Measurements from ENCODE around the gene MROH9. TPM values are rescaled to one million over a fixed set of nuclear protein-coding genes. Genes with fewer than 3 reads are reported as not detected.

MROH9 gene
- polyA plus RNA-seq, 1 donor from 2014 or later = not detected

DNA sequence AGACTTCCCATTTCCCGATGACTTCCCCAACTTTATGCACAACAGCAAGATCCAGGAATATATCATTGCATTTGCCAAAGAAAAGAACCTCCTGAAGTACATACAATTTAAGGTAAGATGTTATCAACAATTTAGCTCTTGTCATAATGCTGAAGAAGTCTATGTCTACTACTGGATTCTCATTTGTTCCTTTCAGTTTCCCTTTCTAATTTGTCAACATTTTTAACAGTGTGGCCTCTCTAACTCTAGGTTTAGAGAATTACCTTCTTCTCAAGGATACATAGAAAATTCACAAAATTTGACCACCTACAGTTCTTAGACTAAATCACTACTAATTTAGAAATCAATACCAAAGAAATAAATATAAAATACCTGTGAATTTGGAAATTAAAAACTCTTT lies 168.5 kb downstream of the MROH9 start:
- Histone ChIP-seq H3F3A (ENCODE audit: insufficient read depth, low read length, poor library complexity, severe bottlenecking) (no peaks in the 10 kb centered on the region), H3K9ac (ENCODE audit: low read length) (no peak overlapping the region), H3K27me3 (ENCODE audit: insufficient read depth, low read depth, low read length) (no peaks in the 10 kb centered on the region), H3K9me2 (ENCODE audit: insufficient read depth, low read length) (no peaks in the 10 kb centered on the region), H3K9me3 (ENCODE audit: low read length) (no peaks in the 10 kb centered on the region), H3K4me2 (ENCODE audit: low read length) (no peak overlapping the region), H3K4me3 (ENCODE audit: low read length) (no peak overlapping the region), H3K79me2 (replicated peaks; ENCODE audit: insufficient read depth, low read length) (no peaks in the 10 kb centered on the region), H3K36me3 (ENCODE audit: insufficient read depth, low read length) (no peaks in the 10 kb centered on the region), H4K20me1 (ENCODE audit: insufficient read depth) (no peaks in the 10 kb centered on the region), H2AFZ (ENCODE audit: low read depth, low read length) (no peak overlapping the region), H3K27ac (ENCODE audit: low read length) (no peak overlapping the region)
- TF ChIP-seq MXI1 (conservative IDR thresholded peaks at IDR 0.05; ENCODE audit: poor library complexity, severe bottlenecking) (no peak), RAD21 (conservative IDR thresholded peaks at IDR 0.05) (no peak), SMC3 (conservative IDR thresholded peaks at IDR 0.05; ENCODE audit: poor library complexity) (no peak), EP300 (conservative IDR thresholded peaks at IDR 0.05; ENCODE audit: poor library complexity, severe bottlenecking) (no peak), POLR2AphosphoS5 (IDR thresholded peaks at IDR 0.05) (no peak), TAF1 (IDR thresholded peaks at IDR 0.05; ENCODE audit: low read depth) (no peak), EZH2 (IDR thresholded peaks at IDR 0.05; ENCODE audit: borderline replicate concordance, insufficient read depth, low read length, poor library complexity, severe bottlenecking) (no peak)
- TF ChIP-seq, protein P1, sequence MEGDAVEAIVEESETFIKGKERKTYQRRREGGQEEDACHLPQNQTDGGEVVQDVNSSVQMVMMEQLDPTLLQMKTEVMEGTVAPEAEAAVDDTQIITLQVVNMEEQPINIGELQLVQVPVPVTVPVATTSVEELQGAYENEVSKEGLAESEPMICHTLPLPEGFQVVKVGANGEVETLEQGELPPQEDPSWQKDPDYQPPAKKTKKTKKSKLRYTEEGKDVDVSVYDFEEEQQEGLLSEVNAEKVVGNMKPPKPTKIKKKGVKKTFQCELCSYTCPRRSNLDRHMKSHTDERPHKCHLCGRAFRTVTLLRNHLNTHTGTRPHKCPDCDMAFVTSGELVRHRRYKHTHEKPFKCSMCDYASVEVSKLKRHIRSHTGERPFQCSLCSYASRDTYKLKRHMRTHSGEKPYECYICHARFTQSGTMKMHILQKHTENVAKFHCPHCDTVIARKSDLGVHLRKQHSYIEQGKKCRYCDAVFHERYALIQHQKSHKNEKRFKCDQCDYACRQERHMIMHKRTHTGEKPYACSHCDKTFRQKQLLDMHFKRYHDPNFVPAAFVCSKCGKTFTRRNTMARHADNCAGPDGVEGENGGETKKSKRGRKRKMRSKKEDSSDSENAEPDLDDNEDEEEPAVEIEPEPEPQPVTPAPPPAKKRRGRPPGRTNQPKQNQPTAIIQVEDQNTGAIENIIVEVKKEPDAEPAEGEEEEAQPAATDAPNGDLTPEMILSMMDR (IDR thresholded peaks at IDR 0.05; ENCODE audit: poor library complexity, severe bottlenecking) = no peak
- TF ChIP-seq, protein P2, sequence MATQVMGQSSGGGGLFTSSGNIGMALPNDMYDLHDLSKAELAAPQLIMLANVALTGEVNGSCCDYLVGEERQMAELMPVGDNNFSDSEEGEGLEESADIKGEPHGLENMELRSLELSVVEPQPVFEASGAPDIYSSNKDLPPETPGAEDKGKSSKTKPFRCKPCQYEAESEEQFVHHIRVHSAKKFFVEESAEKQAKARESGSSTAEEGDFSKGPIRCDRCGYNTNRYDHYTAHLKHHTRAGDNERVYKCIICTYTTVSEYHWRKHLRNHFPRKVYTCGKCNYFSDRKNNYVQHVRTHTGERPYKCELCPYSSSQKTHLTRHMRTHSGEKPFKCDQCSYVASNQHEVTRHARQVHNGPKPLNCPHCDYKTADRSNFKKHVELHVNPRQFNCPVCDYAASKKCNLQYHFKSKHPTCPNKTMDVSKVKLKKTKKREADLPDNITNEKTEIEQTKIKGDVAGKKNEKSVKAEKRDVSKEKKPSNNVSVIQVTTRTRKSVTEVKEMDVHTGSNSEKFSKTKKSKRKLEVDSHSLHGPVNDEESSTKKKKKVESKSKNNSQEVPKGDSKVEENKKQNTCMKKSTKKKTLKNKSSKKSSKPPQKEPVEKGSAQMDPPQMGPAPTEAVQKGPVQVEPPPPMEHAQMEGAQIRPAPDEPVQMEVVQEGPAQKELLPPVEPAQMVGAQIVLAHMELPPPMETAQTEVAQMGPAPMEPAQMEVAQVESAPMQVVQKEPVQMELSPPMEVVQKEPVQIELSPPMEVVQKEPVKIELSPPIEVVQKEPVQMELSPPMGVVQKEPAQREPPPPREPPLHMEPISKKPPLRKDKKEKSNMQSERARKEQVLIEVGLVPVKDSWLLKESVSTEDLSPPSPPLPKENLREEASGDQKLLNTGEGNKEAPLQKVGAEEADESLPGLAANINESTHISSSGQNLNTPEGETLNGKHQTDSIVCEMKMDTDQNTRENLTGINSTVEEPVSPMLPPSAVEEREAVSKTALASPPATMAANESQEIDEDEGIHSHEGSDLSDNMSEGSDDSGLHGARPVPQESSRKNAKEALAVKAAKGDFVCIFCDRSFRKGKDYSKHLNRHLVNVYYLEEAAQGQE (IDR thresholded peaks at IDR 0.05; ENCODE audit: borderline replicate concordance) = no peak

DNA sequence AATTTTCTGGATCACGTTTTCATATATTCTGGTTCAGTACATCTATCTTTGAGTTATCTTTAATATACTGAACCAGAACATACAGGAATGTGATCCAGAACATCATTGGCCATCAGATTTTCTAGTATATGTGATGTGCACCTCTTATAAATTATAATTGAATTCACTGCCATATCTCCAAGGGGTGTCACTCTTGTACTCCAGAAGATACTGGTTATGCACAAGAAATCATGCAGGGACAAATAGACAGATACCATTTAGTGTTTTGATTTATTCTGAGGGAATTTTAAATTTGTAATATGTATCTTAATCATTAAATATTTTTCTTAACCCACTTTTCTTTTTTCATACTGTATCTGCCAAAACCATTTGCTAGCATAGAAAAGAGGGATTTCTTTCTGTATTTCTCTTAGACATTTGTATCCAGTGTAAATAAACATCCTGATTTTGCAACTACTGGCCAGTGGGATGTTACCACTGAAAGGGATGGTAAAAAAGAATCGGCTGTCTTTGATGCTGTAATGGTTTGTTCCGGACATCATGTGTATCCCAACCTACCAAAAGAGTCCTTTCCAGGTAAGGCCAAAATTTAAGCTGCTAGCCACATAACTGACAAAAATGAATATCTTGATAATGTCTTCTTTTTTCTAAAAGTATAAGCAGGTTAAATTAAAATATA lies 172.1 kb downstream of the MROH9 start:
- H3K9me3 ChIP-seq (ENCODE audit: low read length) = no peaks in the 10 kb centered on the region
- H3K4me2 ChIP-seq (ENCODE audit: low read length) = no peak overlapping the region
- no peak overlapping the region for H3K9ac ChIP-seq (ENCODE audit: low read length)
- H3K27me3 ChIP-seq (ENCODE audit: insufficient read depth, low read depth, low read length) = no peaks in the 10 kb centered on the region
- no peak overlapping the region for H3K27ac ChIP-seq (ENCODE audit: low read length)
- no peaks in the 10 kb centered on the region for H3K79me2 ChIP-seq (replicated peaks; ENCODE audit: insufficient read depth, low read length)
- no peaks in the 10 kb centered on the region for H3K9me2 ChIP-seq (ENCODE audit: insufficient read depth, low read length)
- no peak overlapping the region for H3K4me3 ChIP-seq (ENCODE audit: low read length)
- H3F3A ChIP-seq (ENCODE audit: insufficient read depth, low read length, poor library complexity, severe bottlenecking) = no peaks in the 10 kb centered on the region
- no peak overlapping the region for H2AFZ ChIP-seq (ENCODE audit: low read depth, low read length)
- H4K20me1 ChIP-seq (ENCODE audit: insufficient read depth) = no peaks in the 10 kb centered on the region
- no peak for TF ChIP-seq EP300 (conservative IDR thresholded peaks at IDR 0.05; ENCODE audit: poor library complexity, severe bottlenecking)
- no peak for TF ChIP-seq POLR2AphosphoS5 (IDR thresholded peaks at IDR 0.05)
- TF ChIP-seq, protein P1 (IDR thresholded peaks at IDR 0.05; ENCODE audit: poor library complexity, severe bottlenecking) = no peak
- no peaks in the 10 kb centered on the region for H3K36me3 ChIP-seq (ENCODE audit: insufficient read depth, low read length)

Data from neural cell (in vitro differentiated cells).